ENCODE results near the gene NELFB. TPM values are rescaled to one million over a fixed set of nuclear protein-coding genes. Genes with fewer than 3 reads are reported as not detected.

The NELFB gene
- total RNA-seq, 2 donors from 2014 or later: 73.3 to 86.6 TPM

- H3K27ac Mint-ChIP-seq: no peak overlapping the region
- H3K9ac ChIP-seq (ENCODE audit: extremely low read depth, low read length, poor library complexity, severe bottlenecking): no peak overlapping the region
- WGBS, 2 experiments (ENCODE audit: insufficient coverage in 1 of 2, insufficient read length in 1 of 2): 93 to 95% methylated on average over 17 to 22 of the region's 22 CpGs
Measured at GRCh38 chr9:137215196-137215986, 39.7 kb upstream of the NELFB start.

DNA sequence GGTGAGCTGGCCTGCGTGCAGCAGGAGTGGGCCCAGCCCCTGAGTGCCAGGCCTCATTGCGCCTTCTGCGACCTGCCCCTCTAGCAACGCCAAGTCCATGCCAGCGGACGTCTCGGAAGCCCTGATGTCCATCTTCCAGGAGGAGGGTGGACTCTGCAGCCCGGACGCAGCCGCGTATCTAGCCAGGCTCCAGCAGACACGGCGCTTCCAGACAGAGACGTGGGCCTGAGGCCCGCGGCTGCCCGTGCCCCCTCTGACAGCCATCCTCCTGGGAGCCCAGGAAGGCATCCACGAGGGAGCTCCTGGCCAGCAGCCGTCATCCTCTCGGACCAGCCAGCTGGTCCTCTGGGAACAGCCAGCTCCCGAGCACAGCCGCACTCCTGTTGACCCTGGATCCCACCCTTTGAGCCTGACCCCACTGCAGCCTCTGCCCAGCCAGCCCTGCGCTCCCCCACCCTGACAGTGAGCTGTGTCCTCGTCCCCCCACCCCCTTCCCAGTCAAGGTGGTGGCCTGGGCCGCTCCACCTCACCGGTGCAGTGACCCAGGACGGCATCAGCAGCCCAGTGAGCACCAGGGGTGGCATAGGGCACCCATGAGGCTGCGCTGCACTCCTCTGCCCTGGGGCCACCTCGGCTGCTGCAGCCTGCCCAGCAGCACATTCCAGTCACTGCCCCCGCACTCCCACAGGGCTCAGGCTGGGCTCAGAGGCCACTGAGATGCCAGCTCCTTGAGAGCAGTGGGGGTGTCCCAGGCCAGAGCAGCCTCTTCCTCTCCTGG is 38.8 kb upstream of the NELFB start:
- Mint-ChIP-seq H3K9me3 (no peaks in the 10 kb centered on the region), H3K36me3 (ENCODE audit: low read depth) (peaks cover 12% of the 10 kb centered on the region), H3K4me3 (no peak overlapping the region), H3K4me1 (peaks cover 15% of the 10 kb centered on the region), H3K27me3 (ENCODE audit: insufficient read depth) (no peaks in the 10 kb centered on the region), H3K27ac (no peak overlapping the region)
- Histone ChIP-seq H3K27ac (ENCODE audit: low read depth, low read length) (no peak overlapping the region), H3K9ac (ENCODE audit: extremely low read depth, low read length, poor library complexity, severe bottlenecking) (no peak overlapping the region), H3K4me3 (ENCODE audit: low read length) (no peak overlapping the region), H3K27me3 (ENCODE audit: control insufficient read depth, insufficient read depth, low read length, poor library complexity, severe bottlenecking) (no peaks in the 10 kb centered on the region), H3K9me3 (ENCODE audit: control insufficient read depth, low read length) (no peaks in the 10 kb centered on the region), H3K36me3 (ENCODE audit: control insufficient read depth, insufficient read depth, low read length) (peaks cover 8% of the 10 kb centered on the region), H3K4me1 (ENCODE audit: control insufficient read depth, insufficient read depth, low read length) (peaks cover 23% of the 10 kb centered on the region)
- WGBS, 2 experiments (ENCODE audit: insufficient coverage in 1 of 2, insufficient read length in 1 of 2): 94 to 98% methylated on average over 21 to 30 of the region's 30 CpGs
- DNase-seq: no peak
- TF ChIP-seq, protein P1, sequence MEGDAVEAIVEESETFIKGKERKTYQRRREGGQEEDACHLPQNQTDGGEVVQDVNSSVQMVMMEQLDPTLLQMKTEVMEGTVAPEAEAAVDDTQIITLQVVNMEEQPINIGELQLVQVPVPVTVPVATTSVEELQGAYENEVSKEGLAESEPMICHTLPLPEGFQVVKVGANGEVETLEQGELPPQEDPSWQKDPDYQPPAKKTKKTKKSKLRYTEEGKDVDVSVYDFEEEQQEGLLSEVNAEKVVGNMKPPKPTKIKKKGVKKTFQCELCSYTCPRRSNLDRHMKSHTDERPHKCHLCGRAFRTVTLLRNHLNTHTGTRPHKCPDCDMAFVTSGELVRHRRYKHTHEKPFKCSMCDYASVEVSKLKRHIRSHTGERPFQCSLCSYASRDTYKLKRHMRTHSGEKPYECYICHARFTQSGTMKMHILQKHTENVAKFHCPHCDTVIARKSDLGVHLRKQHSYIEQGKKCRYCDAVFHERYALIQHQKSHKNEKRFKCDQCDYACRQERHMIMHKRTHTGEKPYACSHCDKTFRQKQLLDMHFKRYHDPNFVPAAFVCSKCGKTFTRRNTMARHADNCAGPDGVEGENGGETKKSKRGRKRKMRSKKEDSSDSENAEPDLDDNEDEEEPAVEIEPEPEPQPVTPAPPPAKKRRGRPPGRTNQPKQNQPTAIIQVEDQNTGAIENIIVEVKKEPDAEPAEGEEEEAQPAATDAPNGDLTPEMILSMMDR (conservative IDR thresholded peaks at IDR 0.05): no peak

More at GRCh38 chr9:137215196-137215986, 39.7 kb upstream of the NELFB start:
- Histone ChIP-seq H3K36me3 (ENCODE audit: control insufficient read depth, insufficient read depth, low read length) (peaks cover 9% of the 10 kb centered on the region), H3K4me3 (ENCODE audit: low read length) (no peak overlapping the region), H3K27me3 (ENCODE audit: control insufficient read depth, insufficient read depth, low read length, poor library complexity, severe bottlenecking) (no peaks in the 10 kb centered on the region), H3K27ac (ENCODE audit: low read depth, low read length) (no peak overlapping the region), H3K9me3 (ENCODE audit: control insufficient read depth, low read length) (no peaks in the 10 kb centered on the region), H3K4me1 (ENCODE audit: control insufficient read depth, insufficient read depth, low read length) (peaks cover 20% of the 10 kb centered on the region)
- Mint-ChIP-seq H3K9me3 (no peaks in the 10 kb centered on the region), H3K4me3 (no peak overlapping the region), H3K4me1 (peaks cover 15% of the 10 kb centered on the region), H3K27me3 (ENCODE audit: insufficient read depth) (no peaks in the 10 kb centered on the region), H3K36me3 (ENCODE audit: low read depth) (peaks cover 16% of the 10 kb centered on the region)
- TF ChIP-seq, protein P1 (conservative IDR thresholded peaks at IDR 0.05): no peak
- no peak for DNase-seq

DNA sequence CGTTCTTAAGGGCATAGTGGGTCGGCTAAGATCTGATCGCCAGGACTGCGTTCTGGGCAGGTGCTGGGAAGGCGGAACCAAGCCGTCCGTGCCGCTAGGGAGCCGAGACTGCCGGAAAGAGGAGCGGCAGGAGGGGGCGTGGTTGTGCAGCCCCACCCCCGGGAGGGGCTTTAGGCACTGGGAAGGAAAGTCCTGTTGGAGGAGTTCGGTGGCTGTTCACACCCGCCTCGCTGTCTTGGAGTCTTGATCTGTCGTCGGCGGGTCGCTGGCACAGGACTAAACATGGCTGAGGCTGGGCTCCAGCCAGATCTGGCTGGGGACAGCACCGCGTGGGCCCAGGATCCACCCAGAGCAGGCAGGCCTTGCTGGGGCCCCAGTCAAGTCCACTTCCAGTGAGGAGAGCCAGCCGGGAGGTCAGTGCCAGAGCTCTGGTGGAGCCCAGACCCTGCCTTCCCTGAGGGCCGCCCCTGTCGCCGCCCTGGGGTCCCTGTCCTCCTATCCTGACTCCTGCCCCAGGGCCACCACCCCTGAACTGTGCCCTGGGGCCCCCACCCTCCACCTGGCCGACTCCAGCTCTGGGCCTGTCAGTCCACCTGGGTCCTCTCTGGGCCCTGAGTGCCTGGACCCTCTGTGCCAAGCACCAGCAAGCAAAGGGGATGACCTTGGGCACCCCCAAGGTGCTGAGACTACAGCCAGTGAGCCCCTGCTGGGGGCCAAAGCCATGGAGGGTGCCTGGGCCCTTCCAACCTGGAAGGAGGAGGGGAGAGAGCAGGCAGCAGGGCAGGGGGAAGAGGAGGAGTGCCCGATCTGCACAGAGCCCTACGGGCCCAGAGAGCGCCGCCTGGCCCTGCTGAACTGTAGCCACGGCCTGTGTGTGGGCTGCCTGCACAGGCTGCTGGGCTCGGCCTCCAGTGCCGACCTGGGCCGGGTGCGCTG is 37.6 kb upstream of the NELFB start:
- Histone ChIP-seq H3K27me3 (ENCODE audit: control insufficient read depth, insufficient read depth, low read length, poor library complexity, severe bottlenecking) (no peaks in the 10 kb centered on the region), H3K36me3 (ENCODE audit: control insufficient read depth, insufficient read depth, low read length) (peaks cover 8% of the 10 kb centered on the region), H3K4me1 (ENCODE audit: control insufficient read depth, insufficient read depth, low read length) (peaks cover 23% of the 10 kb centered on the region), H3K4me3 (ENCODE audit: low read length) (no peak overlapping the region), H3K9ac (ENCODE audit: extremely low read depth, low read length, poor library complexity, severe bottlenecking) (no peak overlapping the region), H3K9me3 (ENCODE audit: control insufficient read depth, low read length) (no peaks in the 10 kb centered on the region), H3K27ac (ENCODE audit: low read depth, low read length) (no peak overlapping the region)
- Mint-ChIP-seq H3K36me3 (ENCODE audit: low read depth) (peaks cover 11% of the 10 kb centered on the region), H3K9me3 (no peaks in the 10 kb centered on the region), H3K4me3 (peak overlapping the region; percentile 29), H3K27ac (peak overlapping the region; percentile 79), H3K27me3 (ENCODE audit: insufficient read depth) (no peaks in the 10 kb centered on the region), H3K4me1 (peaks cover 15% of the 10 kb centered on the region)
- WGBS, 2 experiments (ENCODE audit: insufficient coverage in 1 of 2, insufficient read length in 1 of 2): 61 to 71% methylated on average over 26 to 36 of the region's 36 CpGs
- peak; percentile 93 for DNase-seq
- TF ChIP-seq, protein P1 (conservative IDR thresholded peaks at IDR 0.05): peak; percentile 31

All from endodermal cell (in vitro differentiated cells).